ENCODE results near the gene DBNDD2. TPM values are rescaled to one million over a fixed set of nuclear protein-coding genes. Genes with fewer than 3 reads are reported as not detected.

The DBNDD2 gene
- total RNA-seq, 2 donors from 2014 or later = 139 to 159 TPM

DNA sequence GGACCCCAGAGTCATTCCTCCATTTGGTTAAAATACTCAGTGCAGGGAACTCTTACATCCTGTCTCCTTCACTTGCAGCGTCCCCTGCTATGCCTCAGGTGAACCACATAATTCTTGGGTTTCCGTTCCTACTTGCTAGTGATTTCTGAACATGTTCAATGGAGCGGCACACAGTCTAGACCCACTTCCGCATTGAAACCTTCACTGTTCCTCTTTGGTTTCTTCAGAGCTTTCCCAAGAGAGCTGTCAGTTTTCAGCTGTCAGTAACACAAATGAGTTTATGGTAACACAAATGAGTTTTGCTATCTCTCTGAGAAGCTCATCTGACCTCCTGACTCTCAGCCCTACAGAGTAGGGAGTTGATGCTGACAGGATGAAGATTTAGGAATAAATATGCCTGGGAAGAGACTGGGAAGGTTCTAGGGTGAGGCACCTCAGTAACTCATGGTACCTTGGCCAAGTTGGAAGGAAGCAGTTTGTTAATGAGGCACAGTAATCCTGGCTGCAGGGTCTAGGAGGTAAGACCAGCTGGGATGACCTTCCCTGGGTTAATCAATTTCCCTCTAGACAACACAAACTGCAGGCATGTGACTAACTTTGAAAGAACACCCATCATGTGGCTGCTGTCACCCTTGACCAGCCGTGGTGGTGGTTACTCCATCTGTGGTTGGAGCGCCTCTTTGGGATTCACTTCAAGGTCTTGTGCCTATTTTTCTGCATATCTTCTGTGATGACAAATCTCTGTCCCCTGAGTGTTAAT lies 39.7 kb upstream of the DBNDD2 start:
- Histone ChIP-seq H3K27me3 (no peaks in the 10 kb centered on the region), H3K4me1 (peaks cover 0 to 26% of the 10 kb centered on the region in 2 donors), H3K4me3 (no peak overlapping the region), H3K9me3 (no peaks in the 10 kb centered on the region), H3K36me3 (peaks cover 34% of the 10 kb centered on the region), H3K27ac (no peak overlapping the region)
- TF ChIP-seq, protein P1, sequence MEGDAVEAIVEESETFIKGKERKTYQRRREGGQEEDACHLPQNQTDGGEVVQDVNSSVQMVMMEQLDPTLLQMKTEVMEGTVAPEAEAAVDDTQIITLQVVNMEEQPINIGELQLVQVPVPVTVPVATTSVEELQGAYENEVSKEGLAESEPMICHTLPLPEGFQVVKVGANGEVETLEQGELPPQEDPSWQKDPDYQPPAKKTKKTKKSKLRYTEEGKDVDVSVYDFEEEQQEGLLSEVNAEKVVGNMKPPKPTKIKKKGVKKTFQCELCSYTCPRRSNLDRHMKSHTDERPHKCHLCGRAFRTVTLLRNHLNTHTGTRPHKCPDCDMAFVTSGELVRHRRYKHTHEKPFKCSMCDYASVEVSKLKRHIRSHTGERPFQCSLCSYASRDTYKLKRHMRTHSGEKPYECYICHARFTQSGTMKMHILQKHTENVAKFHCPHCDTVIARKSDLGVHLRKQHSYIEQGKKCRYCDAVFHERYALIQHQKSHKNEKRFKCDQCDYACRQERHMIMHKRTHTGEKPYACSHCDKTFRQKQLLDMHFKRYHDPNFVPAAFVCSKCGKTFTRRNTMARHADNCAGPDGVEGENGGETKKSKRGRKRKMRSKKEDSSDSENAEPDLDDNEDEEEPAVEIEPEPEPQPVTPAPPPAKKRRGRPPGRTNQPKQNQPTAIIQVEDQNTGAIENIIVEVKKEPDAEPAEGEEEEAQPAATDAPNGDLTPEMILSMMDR (IDR thresholded peaks at IDR 0.05) = no peak
- DNase-seq (ENCODE audit: low spot score) = no peak

DNA sequence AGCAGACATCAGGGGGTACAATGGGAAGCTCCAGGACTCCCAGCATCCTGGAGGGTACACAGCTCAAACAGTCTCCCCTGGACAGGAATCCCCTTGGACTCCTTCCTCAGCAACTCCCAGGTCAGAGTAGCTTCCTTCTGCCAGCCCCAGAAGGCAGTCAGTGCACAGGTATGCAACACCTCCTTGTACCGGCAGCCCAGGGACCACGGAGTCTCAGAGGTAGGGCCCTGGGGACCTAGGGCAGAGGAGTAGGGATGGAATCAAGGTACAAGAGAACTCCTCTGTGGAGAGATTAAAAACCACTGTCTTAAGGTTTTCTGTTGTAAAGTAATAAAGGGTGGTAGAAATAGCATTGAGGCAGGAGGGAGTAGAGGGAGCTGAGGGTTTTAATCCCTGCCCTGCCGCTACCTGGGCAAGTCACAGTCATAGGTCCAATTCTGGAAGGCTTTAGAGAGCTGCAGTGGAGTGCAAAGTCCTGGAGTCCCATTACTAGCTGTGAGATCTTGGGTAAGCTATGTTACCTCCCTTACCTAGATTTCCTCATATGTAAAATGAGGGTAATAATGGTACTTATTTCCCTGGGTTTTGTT lies 37.4 kb upstream of the DBNDD2 start:
- Histone ChIP-seq H3K27ac (no peak overlapping the region), H3K36me3 (peaks cover 31% of the 10 kb centered on the region), H3K27me3 (no peaks in the 10 kb centered on the region), H3K4me3 (no peak overlapping the region), H3K4me1 (peaks cover 0 to 17% of the 10 kb centered on the region in 2 donors), H3K9me3 (no peaks in the 10 kb centered on the region)
- TF ChIP-seq, protein P1 (IDR thresholded peaks at IDR 0.05) = no peak
- peak; percentile 26 for DNase-seq (ENCODE audit: low spot score)

DNA sequence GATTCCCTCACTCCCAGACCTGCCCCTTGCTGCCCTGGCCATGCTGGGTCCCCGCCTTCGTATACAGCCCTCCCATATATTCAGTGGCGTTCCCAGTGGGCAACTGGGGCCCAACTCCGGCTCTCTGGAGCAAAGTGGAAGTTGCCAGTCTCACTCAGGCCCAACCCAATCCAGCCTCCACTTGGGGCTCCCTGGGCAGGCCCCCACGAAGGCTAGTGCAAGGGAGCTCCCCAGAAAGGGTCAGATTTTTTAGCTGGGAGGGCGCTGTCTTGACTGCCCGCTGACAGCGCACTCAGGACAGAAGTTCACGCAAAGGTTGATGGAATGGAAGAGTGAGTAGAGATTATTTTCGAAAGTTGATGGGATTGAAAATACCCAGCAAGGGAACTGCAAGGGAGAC lies 35.8 kb upstream of the DBNDD2 start:
- peak overlapping the region; percentile 71 to 81 for H3K27ac ChIP-seq
- TF ChIP-seq, protein P1 (IDR thresholded peaks at IDR 0.05) = no peak
- no peaks in the 10 kb centered on the region for H3K27me3 ChIP-seq
- no peaks in the 10 kb centered on the region for H3K9me3 ChIP-seq
- H3K4me1 ChIP-seq = peaks cover 0 to 17% of the 10 kb centered on the region in 2 donors
- H3K36me3 ChIP-seq = peaks cover 15% of the 10 kb centered on the region
- DNase-seq (ENCODE audit: low spot score) = no peak
- no peak overlapping the region for H3K4me3 ChIP-seq

DNA sequence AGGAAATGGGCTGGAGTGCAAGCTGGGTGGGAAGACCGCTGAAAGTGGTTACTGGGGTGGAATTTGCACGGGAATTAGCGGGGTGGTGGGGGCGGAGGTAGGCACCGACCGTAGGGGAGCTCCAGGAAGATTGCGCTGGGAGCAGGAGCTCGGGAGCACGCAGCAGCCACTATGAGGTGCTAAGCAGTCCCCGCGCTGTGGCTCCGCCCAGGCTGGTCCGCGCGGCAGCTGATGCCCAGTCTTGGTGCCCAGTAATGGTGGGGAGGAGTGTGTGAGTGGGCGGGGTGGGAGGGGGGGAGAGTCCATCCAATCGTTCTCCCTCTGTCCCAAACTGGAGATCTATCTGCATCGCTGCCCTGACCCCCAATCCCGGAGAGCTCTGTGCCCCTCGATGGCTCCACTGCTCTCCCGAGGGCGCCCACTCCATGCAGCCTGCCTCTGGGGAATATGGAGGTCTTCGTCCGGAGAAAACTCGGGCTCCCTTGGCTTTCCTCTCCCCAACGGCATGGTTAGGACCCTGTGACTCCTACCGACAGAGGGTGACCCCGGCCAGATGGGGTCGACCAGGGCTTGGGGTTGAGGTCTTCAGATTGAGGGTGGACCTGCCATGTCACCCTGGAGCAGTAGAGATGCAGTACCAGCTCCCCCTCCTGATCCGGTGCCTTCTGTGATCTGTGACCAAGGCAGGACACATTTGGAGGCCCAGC lies 35.3 kb upstream of the DBNDD2 start:
- Histone ChIP-seq H3K27ac (peak overlapping the region; percentile 71 to 81), H3K4me1 (peaks cover 0 to 17% of the 10 kb centered on the region in 2 donors), H3K36me3 (peaks cover 11% of the 10 kb centered on the region), H3K4me3 (peak overlapping the region; percentile 39 to 64), H3K9me3 (no peaks in the 10 kb centered on the region), H3K27me3 (no peaks in the 10 kb centered on the region)
- DNase-seq (ENCODE audit: low spot score) = no peak
- TF ChIP-seq, protein P1 (IDR thresholded peaks at IDR 0.05) = no peak

DNA sequence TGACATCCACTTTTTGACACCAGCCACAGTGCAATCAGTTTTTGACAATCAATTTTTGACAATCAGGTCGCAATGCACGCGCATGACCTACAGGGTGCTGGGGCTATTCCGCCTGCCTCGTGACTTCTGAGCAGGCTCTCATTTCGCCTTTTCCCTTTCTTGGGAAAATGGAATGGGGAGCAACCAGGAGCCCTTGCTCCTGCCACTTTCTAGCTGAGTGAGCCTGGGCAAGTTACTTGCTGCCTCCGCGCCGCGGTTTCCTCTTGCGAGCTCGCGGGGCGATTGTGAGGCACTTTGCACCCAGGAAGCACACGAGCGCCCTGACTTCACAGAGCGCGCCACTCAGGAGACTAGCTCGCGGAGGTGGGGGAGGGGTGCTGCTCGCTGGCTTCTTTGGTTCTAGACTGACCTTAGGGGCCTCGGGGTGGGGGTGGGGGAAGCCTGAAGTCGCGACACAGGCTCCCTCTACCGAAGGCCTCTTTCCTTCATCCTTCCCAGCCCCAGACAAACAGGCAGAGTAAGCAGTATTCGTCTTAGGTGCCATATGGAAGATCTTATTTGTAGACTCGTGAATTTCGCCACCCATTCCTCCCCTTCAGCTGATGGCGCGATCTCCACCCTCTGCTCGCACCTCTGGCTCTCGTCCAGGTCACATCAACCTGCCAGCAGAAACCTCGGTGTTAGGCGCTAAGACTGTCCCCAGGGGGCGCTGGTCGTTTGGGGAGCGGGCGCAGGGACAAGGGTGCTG lies 34.6 kb upstream of the DBNDD2 start:
- TF ChIP-seq, protein P1 (IDR thresholded peaks at IDR 0.05) = peak; percentile 84 to 96
- peaks cover 0 to 17% of the 10 kb centered on the region in 2 donors for H3K4me1 ChIP-seq
- H3K9me3 ChIP-seq = no peaks in the 10 kb centered on the region
- H3K27me3 ChIP-seq = no peaks in the 10 kb centered on the region
- H3K36me3 ChIP-seq = peaks cover 4% of the 10 kb centered on the region
- peak; percentile 83 for DNase-seq (ENCODE audit: low spot score)
- peak overlapping the region; percentile 39 to 64 for H3K4me3 ChIP-seq
- H3K27ac ChIP-seq = peak overlapping the region; percentile 71 to 81

All from right atrium auricular region (tissue), 2 donors.